Activated T-cell treated with anti-CD3 and anti-CD28 coated beads, Interleukin-2, amount 50 U/mL, for 4 hours (primary cell): ENCODE data around the gene E2F4. TPM values are rescaled to one million over a fixed set of nuclear protein-coding genes. Genes with fewer than 3 reads are reported as not detected.

Source experiments
- ATAC-seq, 2 donors: fragments of 200-7000 bp; cut with Tn5 transposase; one replicate each; pipeline ENCODE4 v1.10.0; 2021
- DNase-seq: peaks from one replicate; pipeline ENCODE4 v3.0.0-alpha.2; 2020
- H3K27me3 Mint-ChIP-seq: one replicate; pipeline ENCODE4 v1.8.0; 2021; ENCODE audit warnings: low read depth, mixed read lengths
- H3K36me3 Mint-ChIP-seq: one replicate; pipeline ENCODE4 v1.8.0; 2022; ENCODE audit warnings: mixed read lengths; ENCODE audit not compliant: insufficient read depth
- H3K4me1 Mint-ChIP-seq: one replicate; pipeline ENCODE4 v1.8.0; 2021; ENCODE audit warnings: low read depth, mixed read lengths
- H3K4me3 Mint-ChIP-seq: one replicate; pipeline ENCODE4 v1.8.0; 2021; ENCODE audit warnings: mild to moderate bottlenecking, moderate library complexity, mixed read lengths
- H3K9me3 Mint-ChIP-seq: one replicate; pipeline ENCODE4 v1.8.0; 2021; ENCODE audit warnings: mixed read lengths
- total RNA-seq, 3 donors: library from RNA; stranded (reverse); gene quantifications; one replicate each; pipeline ENCODE4 v1.2.1, GENCODE V29; 2021

The E2F4 gene
- total RNA-seq, 3 donors from 2014 or later: 195 to 201 (median 198) TPM

GRCh38 chr16:67154578-67155294, 37.2 kb upstream of the E2F4 start:
- Mint-ChIP-seq H3K9me3 (no peaks in the 10 kb centered on the region), H3K36me3 (peaks cover 1% of the 10 kb centered on the region), H3K4me1 (peaks cover 58% of the 10 kb centered on the region), H3K4me3 (peak overlapping the region; percentile 71), H3K27me3 (no peaks in the 10 kb centered on the region)
- DNase-seq (no peak), ATAC-seq (no peak)

- H3K4me3 Mint-ChIP-seq: peak overlapping the region; percentile 71
- peak; percentile 74 for DNase-seq
- no peaks in the 10 kb centered on the region for H3K27me3 Mint-ChIP-seq
- H3K9me3 Mint-ChIP-seq: no peaks in the 10 kb centered on the region
- peak; percentile 61 to 64 for ATAC-seq
- H3K36me3 Mint-ChIP-seq: peaks cover 1% of the 10 kb centered on the region
- peaks cover 60% of the 10 kb centered on the region for H3K4me1 Mint-ChIP-seq
Observed at GRCh38 chr16:67155295-67156142, 36.4 kb upstream of the E2F4 start.

GRCh38 chr16:67156143-67156844, 35.7 kb upstream of the E2F4 start:
- Mint-ChIP-seq H3K9me3 (no peaks in the 10 kb centered on the region), H3K4me1 (peaks cover 63% of the 10 kb centered on the region), H3K4me3 (no peak overlapping the region), H3K27me3 (peaks cover 3% of the 10 kb centered on the region), H3K36me3 (peaks cover 1% of the 10 kb centered on the region)
- DNase-seq (no peak), ATAC-seq (no peak)

GRCh38 chr16:67157106-67157748, 34.7 kb upstream of the E2F4 start:
- DNase-seq: no peak
- H3K4me3 Mint-ChIP-seq: no peak overlapping the region

GRCh38 chr16:67157892-67158635, 33.9 kb upstream of the E2F4 start:
- Mint-ChIP-seq H3K36me3 (peaks cover 1% of the 10 kb centered on the region), H3K9me3 (no peaks in the 10 kb centered on the region), H3K4me3 (peak overlapping the region; percentile 89), H3K27me3 (peaks cover 14% of the 10 kb centered on the region), H3K4me1 (peaks cover 65% of the 10 kb centered on the region)
- DNase-seq: no peak
- ATAC-seq: no peak

More at GRCh38 chr16:67157106-67157748, 34.7 kb upstream of the E2F4 start:
- H3K27me3 Mint-ChIP-seq: peaks cover 9% of the 10 kb centered on the region
- peaks cover 67% of the 10 kb centered on the region for H3K4me1 Mint-ChIP-seq
- peaks cover 1% of the 10 kb centered on the region for H3K36me3 Mint-ChIP-seq
- no peaks in the 10 kb centered on the region for H3K9me3 Mint-ChIP-seq
- ATAC-seq: no peak

- peaks cover 1% of the 10 kb centered on the region for H3K36me3 Mint-ChIP-seq
- H3K4me1 Mint-ChIP-seq: peaks cover 62% of the 10 kb centered on the region
- H3K27me3 Mint-ChIP-seq: peaks cover 17% of the 10 kb centered on the region
- no peaks in the 10 kb centered on the region for H3K9me3 Mint-ChIP-seq
- DNase-seq: peak; percentile 79
- peak overlapping the region; percentile 89 for H3K4me3 Mint-ChIP-seq
- peak; percentile 20 to 34 for ATAC-seq
Observed at GRCh38 chr16:67158637-67159600, 33.0 kb upstream of the E2F4 start.

- H3K4me3 Mint-ChIP-seq: peak overlapping the region; percentile 26
- DNase-seq (no peak), ATAC-seq (no peak)
- H3K9me3 Mint-ChIP-seq: no peaks in the 10 kb centered on the region
- peaks cover 56% of the 10 kb centered on the region for H3K4me1 Mint-ChIP-seq
- peaks cover 34% of the 10 kb centered on the region for H3K27me3 Mint-ChIP-seq
- H3K36me3 Mint-ChIP-seq: peaks cover 1% of the 10 kb centered on the region
Observed at GRCh38 chr16:67161595-67162058, 30.3 kb upstream of the E2F4 start.

- H3K36me3 Mint-ChIP-seq: peaks cover under 1% of the 10 kb centered on the region
- no peaks in the 10 kb centered on the region for H3K9me3 Mint-ChIP-seq
- no peak overlapping the region for H3K4me3 Mint-ChIP-seq
- no peak for DNase-seq
- no peak for ATAC-seq
- H3K4me1 Mint-ChIP-seq: peaks cover 46% of the 10 kb centered on the region
- peaks cover 44% of the 10 kb centered on the region for H3K27me3 Mint-ChIP-seq
Observed at GRCh38 chr16:67162506-67163163, 29.3 kb upstream of the E2F4 start.

- H3K27me3 Mint-ChIP-seq: peaks cover 52% of the 10 kb centered on the region
- peak; percentile 5 to 11 for ATAC-seq
- DNase-seq: no peak
Observed at GRCh38 chr16:67163164-67163998, 28.6 kb upstream of the E2F4 start.

GRCh38 chr16:67163999-67164558, 27.9 kb upstream of the E2F4 start:
- Mint-ChIP-seq H3K36me3 (no peaks in the 10 kb centered on the region), H3K4me3 (peak overlapping the region; percentile 37), H3K9me3 (no peaks in the 10 kb centered on the region), H3K4me1 (peaks cover 35% of the 10 kb centered on the region), H3K27me3 (peaks cover 59% of the 10 kb centered on the region)
- no peak for DNase-seq
- ATAC-seq: no peak

More at GRCh38 chr16:67163164-67163998, 28.6 kb upstream of the E2F4 start:
- Mint-ChIP-seq H3K4me1 (peaks cover 40% of the 10 kb centered on the region), H3K36me3 (no peaks in the 10 kb centered on the region), H3K4me3 (peak overlapping the region; percentile 37), H3K9me3 (no peaks in the 10 kb centered on the region)

- no peak for DNase-seq
- peaks cover 62% of the 10 kb centered on the region for H3K27me3 Mint-ChIP-seq
Observed at GRCh38 chr16:67164599-67165061, 27.3 kb upstream of the E2F4 start, which contains the start of gene HSF4. HSF4 (plus strand) TSS chr16:67164745; CDS start chr16:67164812, 67 bp downstream.

More at GRCh38 chr16:67164599-67165061, 27.3 kb upstream of the E2F4 start, which contains the start of gene HSF4:
- no peak for ATAC-seq
- Mint-ChIP-seq H3K4me3 (peak within 1 kb of the TSS; percentile 37), H3K9me3 (no peaks in the 10 kb centered on the region), H3K36me3 (no peaks in the 10 kb centered on the region), H3K4me1 (peaks cover 32% of the 10 kb centered on the region)
